Sciatic nerve (tissue), 2 donors: Measurements from ENCODE around the gene GLI3. TPM values are rescaled to one million over a fixed set of nuclear protein-coding genes. Genes with fewer than 3 reads are reported as not detected.

ENCODE experiments used
- ATAC-seq: fragments of 200-7000 bp; cut with Tn5 transposase; one replicate; pipeline ENCODE4 v1.9.1; 2020; ENCODE audit warnings: mild to moderate bottlenecking, moderate library complexity
- DNase-seq: peaks from one replicate; pipeline ENCODE4 v3.0.0-alpha.2; 2020; ENCODE audit warnings: low spot score
- intact Hi-C: fragments of 100-400 bp; cut with DNase I; formaldehyde crosslinking; loops from one replicate; pipeline ENCODE4 v1.14.2; 2022
- total RNA-seq: library from RNA; stranded (reverse); fragmentation: NEBNext Ultra II Directional; extraction: Animal tissue kit (Norgen Biotek cat#: 25700); gene quantifications from one replicate; pipeline ENCODE4 v1.2.1, GENCODE V29; 2021
- donor health status: DM: no; HTN: no; CAD: no.
- donor health status: DM: no; HTN: no; CAD: no.

The GLI3 gene
- total RNA-seq: 33.8 TPM

GRCh38 chr7:42236976-42237810 is at the start of gene GLI3:
TSS of gene GLI3 (minus strand) at chr7:42237209. CDS start at chr7:42223253, 13,956 bp downstream.
- ATAC-seq (peak; percentile 91), DNase-seq (peak; percentile 91)
- intact Hi-C loops: no loop called here

GRCh38 chr7:42285383-42285824 is 48.4 kb upstream of the GLI3 start:
- no peak for ATAC-seq
- DNase-seq: no peak
- intact Hi-C loops: no loop called here

GRCh38 chr7:42283553-42283952 is 46.5 kb upstream of the GLI3 start:
- no peak for ATAC-seq
- no peak for DNase-seq
- intact Hi-C loops: no loop called here

- ATAC-seq: no peak
- no peak for DNase-seq
- intact Hi-C loops: no loop called here
Measured at GRCh38 chr7:42278344-42278743, 41.3 kb upstream of the GLI3 start.

GRCh38 chr7:42274053-42274452 is 37.0 kb upstream of the GLI3 start:
- ATAC-seq (no peak), DNase-seq (no peak)
- intact Hi-C loops: no loop called here

GRCh38 chr7:42272793-42273665 is 36.0 kb upstream of the GLI3 start:
- DNase-seq: no peak
- intact Hi-C loops: no loop called here
- no peak for ATAC-seq

- ATAC-seq (no peak), DNase-seq (no peak)
- intact Hi-C loops: no loop called here
Measured at GRCh38 chr7:42269161-42269560, 32.2 kb upstream of the GLI3 start.

GRCh38 chr7:42264702-42265101 is 27.7 kb upstream of the GLI3 start:
- DNase-seq (no peak), ATAC-seq (no peak)
- intact Hi-C loops: no loop called here

- intact Hi-C loops: no loop called here
- ATAC-seq (peak; percentile 92), DNase-seq (no peak)
Measured at GRCh38 chr7:42263971-42264370, 27.0 kb upstream of the GLI3 start.

GRCh38 chr7:42262964-42263363 is 26.0 kb upstream of the GLI3 start:
- intact Hi-C loops: no loop called here
- no peak for ATAC-seq
- DNase-seq: no peak

GRCh38 chr7:42254217-42254616 is 17.2 kb upstream of the GLI3 start:
- intact Hi-C loops: no loop called here
- DNase-seq (no peak), ATAC-seq (peak; percentile 67)

- intact Hi-C loops: no loop called here
- DNase-seq (no peak), ATAC-seq (no peak)
Measured at GRCh38 chr7:42253316-42253715, 16.3 kb upstream of the GLI3 start.

GRCh38 chr7:42250411-42250810 is 13.4 kb upstream of the GLI3 start:
- DNase-seq: no peak
- ATAC-seq: no peak
- intact Hi-C loops: no loop called here

GRCh38 chr7:42248579-42248978 is 11.6 kb upstream of the GLI3 start:
- DNase-seq (no peak), ATAC-seq (no peak)
- intact Hi-C loops: no loop called here

GRCh38 chr7:42247301-42247700 is 10.3 kb upstream of the GLI3 start:
- ATAC-seq: no peak
- intact Hi-C loops: no loop called here
- DNase-seq: no peak

GRCh38 chr7:42244828-42245227 is 7.8 kb upstream of the GLI3 start:
- DNase-seq: no peak
- intact Hi-C loops: no loop called here
- ATAC-seq: peak; percentile 10

GRCh38 chr7:42242381-42242780 is 5.4 kb upstream of the GLI3 start:
- ATAC-seq: no peak
- intact Hi-C loops: no loop called here
- DNase-seq: no peak

- no peak for DNase-seq
- no peak for ATAC-seq
- intact Hi-C loops: no loop called here
Measured at GRCh38 chr7:42241424-42241823, 4.4 kb upstream of the GLI3 start.

- DNase-seq (no peak), ATAC-seq (no peak)
- intact Hi-C loops: no loop called here
Measured at GRCh38 chr7:42240416-42240815, 3.4 kb upstream of the GLI3 start.

- DNase-seq (no peak), ATAC-seq (peak; percentile 18)
- intact Hi-C loops: no loop called here
Measured at GRCh38 chr7:42238709-42239366, 1.8 kb upstream of the GLI3 start.
